ENCODE measurements around the gene TOGARAM2.

Gene TOGARAM2

DNA sequence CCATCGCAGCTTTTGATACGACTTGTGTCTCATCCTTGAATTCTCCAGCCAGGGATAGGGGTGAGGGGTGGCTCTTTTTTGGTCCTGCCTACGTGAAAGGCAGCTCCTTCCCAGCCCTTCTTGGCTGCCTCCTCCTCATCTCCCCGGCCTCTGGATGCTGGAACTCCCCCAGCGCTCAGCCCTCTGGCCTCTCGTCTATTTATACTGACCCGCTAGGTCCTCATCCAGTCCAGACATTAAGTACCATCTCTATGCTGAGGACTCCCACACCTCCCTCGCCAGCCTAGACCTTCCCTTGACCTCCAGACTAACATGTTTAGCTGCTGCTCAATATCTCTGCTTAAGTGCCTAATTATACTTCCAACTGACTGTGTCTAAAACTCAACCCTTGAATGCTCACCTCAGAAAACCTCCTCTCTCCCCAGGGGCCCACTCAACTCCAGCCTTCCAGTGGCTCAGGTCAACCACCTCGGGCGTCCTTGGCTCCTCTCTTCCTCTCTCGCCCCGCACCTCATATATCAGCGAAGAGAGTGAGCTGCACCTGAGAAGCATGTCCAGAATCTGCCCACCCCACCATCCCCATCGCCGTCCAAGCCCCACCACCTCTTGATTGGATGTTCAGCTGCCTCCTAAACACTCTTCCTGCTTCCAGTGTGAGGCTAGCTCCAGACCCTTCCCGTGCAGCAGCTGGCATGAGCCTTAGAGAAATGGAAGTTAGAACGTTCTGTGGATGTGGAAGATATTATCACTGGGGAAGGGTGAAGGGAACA, 34.8 kb downstream of the TOGARAM2 start:
- H3K4me3 ChIP-seq (replicated peaks in 1 of 2; ENCODE audit: low read depth in 2 of 2, low read length in 2 of 2), result no peak overlapping the region
- DNase-seq (ENCODE audit: low read depth in 2 of 2), result no peak
- TF ChIP-seq, protein P1, sequence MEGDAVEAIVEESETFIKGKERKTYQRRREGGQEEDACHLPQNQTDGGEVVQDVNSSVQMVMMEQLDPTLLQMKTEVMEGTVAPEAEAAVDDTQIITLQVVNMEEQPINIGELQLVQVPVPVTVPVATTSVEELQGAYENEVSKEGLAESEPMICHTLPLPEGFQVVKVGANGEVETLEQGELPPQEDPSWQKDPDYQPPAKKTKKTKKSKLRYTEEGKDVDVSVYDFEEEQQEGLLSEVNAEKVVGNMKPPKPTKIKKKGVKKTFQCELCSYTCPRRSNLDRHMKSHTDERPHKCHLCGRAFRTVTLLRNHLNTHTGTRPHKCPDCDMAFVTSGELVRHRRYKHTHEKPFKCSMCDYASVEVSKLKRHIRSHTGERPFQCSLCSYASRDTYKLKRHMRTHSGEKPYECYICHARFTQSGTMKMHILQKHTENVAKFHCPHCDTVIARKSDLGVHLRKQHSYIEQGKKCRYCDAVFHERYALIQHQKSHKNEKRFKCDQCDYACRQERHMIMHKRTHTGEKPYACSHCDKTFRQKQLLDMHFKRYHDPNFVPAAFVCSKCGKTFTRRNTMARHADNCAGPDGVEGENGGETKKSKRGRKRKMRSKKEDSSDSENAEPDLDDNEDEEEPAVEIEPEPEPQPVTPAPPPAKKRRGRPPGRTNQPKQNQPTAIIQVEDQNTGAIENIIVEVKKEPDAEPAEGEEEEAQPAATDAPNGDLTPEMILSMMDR (IDR thresholded peaks at IDR 0.05; ENCODE audit: low read depth, low read length), result no peak

- TF ChIP-seq, protein P1 (IDR thresholded peaks at IDR 0.05; ENCODE audit: low read depth, low read length), result no peak
- DNase-seq (ENCODE audit: low read depth in 2 of 2), result no peak
Measured at GRCh38 chr2:29016504-29016903, 35.4 kb downstream of the TOGARAM2 start.

GRCh38 chr2:29017716-29018435, 36.8 kb downstream of the TOGARAM2 start:
- no peak for DNase-seq (ENCODE audit: low read depth in 2 of 2)
- TF ChIP-seq, protein P1 (IDR thresholded peaks at IDR 0.05; ENCODE audit: low read depth, low read length), result no peak
- H3K4me3 ChIP-seq (replicated peaks in 1 of 2; ENCODE audit: low read depth in 2 of 2, low read length in 2 of 2), result no peak overlapping the region

More at GRCh38 chr2:29016504-29016903, 35.4 kb downstream of the TOGARAM2 start:
- no peak overlapping the region for H3K4me3 ChIP-seq (replicated peaks in 1 of 2; ENCODE audit: low read depth in 2 of 2, low read length in 2 of 2)

DNA sequence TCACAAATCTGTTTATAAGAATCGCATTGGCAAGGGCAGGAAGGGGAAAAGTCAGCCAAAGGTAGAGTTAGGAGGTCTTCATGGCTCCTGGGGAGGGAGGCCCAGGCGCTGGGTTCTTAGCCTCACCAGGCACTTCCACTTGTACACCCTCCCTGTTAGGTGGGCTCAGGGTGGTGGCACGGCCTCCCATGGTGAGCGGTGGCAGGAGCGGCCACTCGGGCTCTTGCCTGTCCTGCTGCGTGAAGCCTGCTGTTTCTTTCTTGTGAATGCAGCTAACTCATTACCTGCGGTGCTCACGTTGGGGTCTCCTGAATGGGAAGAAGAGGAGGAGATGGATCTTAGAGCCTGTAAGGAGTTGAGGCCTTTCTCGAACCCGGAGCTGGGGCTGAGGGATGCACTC, 40.8 kb downstream of the TOGARAM2 start:
- DNase-seq (ENCODE audit: low read depth in 2 of 2), result no peak
- TF ChIP-seq, protein P1 (IDR thresholded peaks at IDR 0.05; ENCODE audit: low read depth, low read length), result no peak
- no peak overlapping the region for H3K4me3 ChIP-seq (replicated peaks in 1 of 2; ENCODE audit: low read depth in 2 of 2, low read length in 2 of 2)

DNA sequence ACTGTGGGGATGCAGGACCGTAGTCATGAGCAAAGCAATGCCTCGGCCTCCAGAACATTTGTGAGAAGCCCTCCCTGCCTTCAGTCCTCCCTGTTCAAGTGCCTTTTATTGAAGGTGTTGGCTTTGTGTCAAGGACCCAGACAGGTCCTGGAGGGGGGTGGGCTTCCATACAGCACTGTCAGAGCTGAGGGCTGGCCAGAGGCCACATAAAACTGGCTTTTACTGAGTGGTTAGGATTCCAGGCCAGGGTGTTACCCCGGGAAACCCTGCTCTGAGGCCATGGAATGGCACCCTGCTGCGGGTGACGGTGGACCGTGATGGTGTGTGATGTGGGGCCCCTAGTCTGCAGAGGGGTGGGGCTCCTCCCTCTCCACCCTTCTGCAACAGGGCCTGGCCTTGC, 41.6 kb downstream of the TOGARAM2 start:
- DNase-seq (ENCODE audit: low read depth in 2 of 2), result no peak
- H3K4me3 ChIP-seq (replicated peaks in 1 of 2; ENCODE audit: low read depth in 2 of 2, low read length in 2 of 2), result no peak overlapping the region
- TF ChIP-seq, protein P1 (IDR thresholded peaks at IDR 0.05; ENCODE audit: low read depth, low read length), result no peak

DNA sequence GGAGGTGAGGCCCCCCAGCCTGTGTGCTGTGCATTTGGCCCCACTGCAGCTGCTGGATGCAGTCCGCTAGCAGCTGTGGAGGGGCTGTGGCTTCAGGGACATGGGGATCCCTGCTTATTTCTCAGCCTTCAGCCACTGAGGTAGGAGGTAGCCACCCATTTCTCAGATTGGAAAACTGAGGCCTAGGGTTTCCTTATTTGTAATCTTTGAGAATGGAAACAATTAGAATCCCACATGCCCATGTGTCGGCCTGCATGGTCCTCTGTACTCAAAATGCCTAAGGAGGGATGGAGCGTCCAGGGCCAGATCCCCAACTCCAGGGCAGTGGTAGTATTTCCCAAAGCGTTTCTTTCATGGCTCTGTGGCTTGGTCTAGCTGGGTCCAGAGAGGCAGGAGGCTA, 42.1 kb downstream of the TOGARAM2 start:
- TF ChIP-seq, protein P1 (IDR thresholded peaks at IDR 0.05; ENCODE audit: low read depth, low read length), result no peak
- no peak for DNase-seq (ENCODE audit: low read depth in 2 of 2)

More for the DNA sequence above, 42.1 kb downstream of the TOGARAM2 start:
- H3K4me3 ChIP-seq (replicated peaks in 1 of 2; ENCODE audit: low read depth in 2 of 2, low read length in 2 of 2), result no peak overlapping the region
